GM06990 (cell line): ENCODE data around the gene EGFR.

Source experiments
- DNase-seq: peaks from one replicate; pipeline ENCODE4 v3.0.0-alpha.2; 2011; ENCODE audit not compliant: insufficient read length; ENCODE audit errors: extremely low read depth
- H3K27me3 ChIP-seq: replicated peaks from 2 replicates; pipeline ENCODE4 v1.6.0; 2011; ENCODE audit warnings: low read length; ENCODE audit not compliant: control insufficient read depth, insufficient read depth
- H3K36me3 ChIP-seq: 2 replicates; pipeline ENCODE4 v1.5.1; 2011; ENCODE audit warnings: low read length; ENCODE audit not compliant: control insufficient read depth, insufficient read depth
- H3K4me3 ChIP-seq: replicated peaks from 2 replicates; pipeline ENCODE4 v1.5.1; 2011; ENCODE audit warnings: low read depth, mild to moderate bottlenecking, control low read depth, low read length
- CTCF ChIP-seq: IDR thresholded peaks from 2 replicates; pipeline ENCODE4 v1.5.1; 2011; ENCODE audit warnings: low read length, control low read depth, mild to moderate bottlenecking, inconsistent platforms; ENCODE audit not compliant: insufficient read depth, poor library complexity, severe bottlenecking

EGFR gene

DNA sequence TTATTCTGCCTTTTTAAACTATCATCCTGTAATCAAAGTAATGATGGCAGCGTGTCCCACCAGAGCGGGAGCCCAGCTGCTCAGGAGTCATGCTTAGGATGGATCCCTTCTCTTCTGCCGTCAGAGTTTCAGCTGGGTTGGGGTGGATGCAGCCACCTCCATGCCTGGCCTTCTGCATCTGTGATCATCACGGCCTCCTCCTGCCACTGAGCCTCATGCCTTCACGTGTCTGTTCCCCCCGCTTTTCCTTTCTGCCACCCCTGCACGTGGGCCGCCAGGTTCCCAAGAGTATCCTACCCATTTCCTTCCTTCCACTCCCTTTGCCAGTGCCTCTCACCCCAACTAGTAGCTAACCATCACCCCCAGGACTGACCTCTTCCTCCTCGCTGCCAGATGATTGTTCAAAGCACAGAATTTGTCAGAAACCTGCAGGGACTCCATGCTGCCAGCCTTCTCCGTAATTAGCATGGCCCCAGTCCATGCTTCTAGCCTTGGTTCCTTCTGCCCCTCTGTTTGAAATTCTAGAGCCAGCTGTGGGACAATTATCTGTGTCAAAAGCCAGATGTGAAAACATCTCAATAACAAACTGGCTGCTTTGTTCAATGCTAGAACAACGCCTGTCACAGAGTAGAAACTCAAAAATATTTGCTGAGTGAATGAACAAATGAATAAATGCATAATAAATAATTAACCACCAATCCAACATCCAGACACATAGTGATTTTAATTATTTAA is 151.7 kb downstream of the EGFR start:
- no peaks in the 10 kb centered on the region for H3K27me3 ChIP-seq
- H3K4me3 ChIP-seq = no peak overlapping the region
- DNase-seq = no peak
- H3K36me3 ChIP-seq = no peaks in the 10 kb centered on the region
- TF ChIP-seq CTCF = no peak

- no peaks in the 10 kb centered on the region for H3K36me3 ChIP-seq
- H3K4me3 ChIP-seq = no peak overlapping the region
- H3K27me3 ChIP-seq = no peaks in the 10 kb centered on the region
- no peak for TF ChIP-seq CTCF
- no peak for DNase-seq
Measured at GRCh38 chr7:55171157-55171556, 152.3 kb downstream of the EGFR start.

DNA sequence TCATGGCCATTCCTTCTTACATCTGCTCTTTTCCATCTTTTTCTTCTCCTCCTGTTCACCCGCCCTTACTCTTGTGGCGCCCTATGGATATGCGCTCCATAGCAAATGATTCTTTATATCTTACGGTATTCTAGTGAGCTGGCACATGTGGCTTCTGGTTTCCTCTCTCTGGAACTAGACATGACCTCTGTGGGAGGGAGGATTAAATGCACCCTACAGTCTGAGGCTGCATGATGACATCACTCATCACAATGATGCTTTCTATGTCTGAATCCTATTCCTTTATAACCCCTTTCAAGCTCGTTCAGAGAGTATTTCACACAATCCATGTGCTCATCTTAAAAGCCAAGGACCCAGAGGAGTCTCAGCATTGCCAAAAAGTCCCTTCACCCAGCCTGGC is 153.3 kb downstream of the EGFR start:
- no peaks in the 10 kb centered on the region for H3K27me3 ChIP-seq
- no peak for TF ChIP-seq CTCF
- no peaks in the 10 kb centered on the region for H3K36me3 ChIP-seq
- no peak for DNase-seq
- no peak overlapping the region for H3K4me3 ChIP-seq

- TF ChIP-seq CTCF = no peak
- DNase-seq = no peak
- no peak overlapping the region for H3K4me3 ChIP-seq
- no peaks in the 10 kb centered on the region for H3K36me3 ChIP-seq
- H3K27me3 ChIP-seq = no peaks in the 10 kb centered on the region
Measured at GRCh38 chr7:55172881-55173609, 154.2 kb downstream of the EGFR start.

DNA sequence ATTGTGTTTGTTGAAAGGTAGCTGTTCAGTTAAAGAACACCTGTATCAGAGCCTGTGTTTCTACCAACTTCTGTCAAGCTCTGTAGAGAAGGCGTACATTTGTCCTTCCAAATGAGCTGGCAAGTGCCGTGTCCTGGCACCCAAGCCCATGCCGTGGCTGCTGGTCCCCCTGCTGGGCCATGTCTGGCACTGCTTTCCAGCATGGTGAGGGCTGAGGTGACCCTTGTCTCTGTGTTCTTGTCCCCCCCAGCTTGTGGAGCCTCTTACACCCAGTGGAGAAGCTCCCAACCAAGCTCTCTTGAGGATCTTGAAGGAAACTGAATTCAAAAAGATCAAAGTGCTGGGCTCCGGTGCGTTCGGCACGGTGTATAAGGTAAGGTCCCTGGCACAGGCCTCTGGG is 154.9 kb downstream of the EGFR start:
- TF ChIP-seq CTCF = no peak
- H3K27me3 ChIP-seq = no peaks in the 10 kb centered on the region
- no peaks in the 10 kb centered on the region for H3K36me3 ChIP-seq
- no peak for DNase-seq
- H3K4me3 ChIP-seq = no peak overlapping the region
